GM12892 (cell line): ENCODE results near the gene LTB4R.

Experiments used
- DNase-seq: peaks from one replicate; pipeline ENCODE4 v3.0.0; 2011; ENCODE audit not compliant: insufficient read length
- FAIRE-seq: peaks from 2 replicates; lab custom pipeline; 2011; peaks lifted over from hg19 to GRCh38; lab: Jason Lieb, UNC
- POLR2A ChIP-seq: IDR thresholded peaks from 2 replicates; pipeline ENCODE4 v1.6.1; 2011; ENCODE audit warnings: low read depth, low read length, control low read depth
- POLR2AphosphoS5 ChIP-seq: IDR thresholded peaks from 2 replicates; pipeline ENCODE4 v1.6.1; 2011; ENCODE audit warnings: low read depth, low read length, control low read depth
- TAF1 ChIP-seq: IDR thresholded peaks from 2 replicates; pipeline ENCODE4 v1.6.1; 2011; ENCODE audit warnings: low read depth, mild to moderate bottlenecking, control low read depth, low read length, borderline replicate concordance

LTB4R gene

GRCh38 chr14:24362241-24362960 is 51.1 kb downstream of the LTB4R start:
- DNase-seq (no peak), FAIRE-seq (no peak)
- TF ChIP-seq TAF1 (no peak), POLR2A (no peak), POLR2AphosphoS5 (no peak)

GRCh38 chr14:24363401-24363800 is 52.1 kb downstream of the LTB4R start:
- FAIRE-seq (no peak), DNase-seq (no peak)
- TF ChIP-seq POLR2AphosphoS5: no peak
- no peak for TF ChIP-seq POLR2A

GRCh38 chr14:24364841-24365240 is 53.5 kb downstream of the LTB4R start:
- no peak for FAIRE-seq
- TF ChIP-seq TAF1: no peak
- no peak for TF ChIP-seq POLR2AphosphoS5
- no peak for TF ChIP-seq POLR2A
- DNase-seq: no peak

GRCh38 chr14:24365600-24366412 is 54.5 kb downstream of the LTB4R start:
- FAIRE-seq (peak; percentile 77), DNase-seq (no peak)
- TF ChIP-seq TAF1 (no peak), POLR2A (no peak), POLR2AphosphoS5 (no peak)

GRCh38 chr14:24366413-24366720 is 55.1 kb downstream of the LTB4R start:
- TF ChIP-seq POLR2AphosphoS5 (no peak), TAF1 (no peak), POLR2A (no peak)
- no peak for DNase-seq
- no peak for FAIRE-seq

- FAIRE-seq: no peak
- TF ChIP-seq POLR2A (no peak), POLR2AphosphoS5 (no peak), TAF1 (no peak)
- peak; percentile 65 for DNase-seq
These were observed 55.6 kb downstream of the LTB4R start for GRCh38 chr14:24366721-24367513.
